ENCODE results near the gene SLX9. TPM values are rescaled to one million over a fixed set of nuclear protein-coding genes. Genes with fewer than 3 reads are reported as not detected.

The SLX9 gene
- total and polyA plus RNA-seq, 9 donors, result 5.6 to 24.1 (median 16.6) TPM

- TF ChIP-seq EP300 (IDR thresholded peaks at IDR 0.05), result no peak
- TF ChIP-seq CTCF (IDR thresholded peaks at IDR 0.05), result no peak
- TF ChIP-seq POLR2A (IDR thresholded peaks at IDR 0.05), result no peak
- Histone ChIP-seq H3K27me3 (no peaks in the 10 kb centered on the region), H3K9me3 (no peaks in the 10 kb centered on the region), H3K4me3 (no peak overlapping the region), H3K27ac (no peak overlapping the region), H3K4me1 (ENCODE audit: insufficient read depth) (no peaks in the 10 kb centered on the region), H3K36me3 (no peaks in the 10 kb centered on the region)
- 29 to 45% (median 38%) methylated on average over 18 to 19 of the region's 19 CpGs for WGBS, 3 donors
- intact Hi-C loops (cut with DNase I), result no loop called here
- no peak for DNase-seq
These were observed 47.7 kb upstream of the SLX9 start for GRCh38 chr21:44892095-44892494.

- Histone ChIP-seq H3K4me1 (ENCODE audit: insufficient read depth) (no peaks in the 10 kb centered on the region), H3K27ac (no peak overlapping the region), H3K27me3 (no peaks in the 10 kb centered on the region), H3K4me3 (no peak overlapping the region), H3K9me3 (no peaks in the 10 kb centered on the region), H3K36me3 (no peaks in the 10 kb centered on the region)
- 32 to 44% (median 42%) methylated on average over 15 of the region's 15 CpGs for WGBS, 3 donors
- DNase-seq, result peak in 2 of 5 donors; percentile 46 to 63
- intact Hi-C loops (cut with DNase I), result no loop called here
- peak in 2 of 3 donors; percentile 23 to 34 for TF ChIP-seq CTCF (IDR thresholded peaks at IDR 0.05)
- no peak for TF ChIP-seq POLR2A (IDR thresholded peaks at IDR 0.05)
- TF ChIP-seq EP300 (IDR thresholded peaks at IDR 0.05), result no peak
These were observed 47.1 kb upstream of the SLX9 start for GRCh38 chr21:44892536-44893277.

GRCh38 chr21:44893278-44893556 lies 46.6 kb upstream of the SLX9 start:
- Histone ChIP-seq H3K27me3 (no peaks in the 10 kb centered on the region), H3K27ac (no peak overlapping the region), H3K9me3 (no peaks in the 10 kb centered on the region), H3K4me1 (ENCODE audit: insufficient read depth) (no peaks in the 10 kb centered on the region), H3K36me3 (no peaks in the 10 kb centered on the region), H3K4me3 (no peak overlapping the region)
- no peak for DNase-seq
- no peak for TF ChIP-seq POLR2A (IDR thresholded peaks at IDR 0.05)
- no peak for TF ChIP-seq EP300 (IDR thresholded peaks at IDR 0.05)
- no peak for TF ChIP-seq CTCF (IDR thresholded peaks at IDR 0.05)
- 77 to 89% (median 88%) methylated on average over 7 of the region's 7 CpGs for WGBS, 3 donors
- intact Hi-C loops (cut with DNase I), result no loop called here

GRCh38 chr21:44893948-44894656 lies 45.7 kb upstream of the SLX9 start:
- Histone ChIP-seq H3K27ac (no peak overlapping the region), H3K9me3 (no peaks in the 10 kb centered on the region), H3K36me3 (no peaks in the 10 kb centered on the region), H3K4me3 (no peak overlapping the region), H3K4me1 (ENCODE audit: insufficient read depth) (no peaks in the 10 kb centered on the region), H3K27me3 (no peaks in the 10 kb centered on the region)
- DNase-seq, result no peak
- intact Hi-C loops (cut with DNase I), result no loop called here
- TF ChIP-seq CTCF (IDR thresholded peaks at IDR 0.05) (no peak), POLR2A (IDR thresholded peaks at IDR 0.05) (no peak), EP300 (IDR thresholded peaks at IDR 0.05) (no peak)
- WGBS, 3 donors, result 72 to 81% (median 72%) methylated on average over 11 to 15 of the region's 15 CpGs
